Mesenteric fat pad (tissue), 1 donor: ENCODE measurements around the gene ZNF302. TPM values are rescaled to one million over a fixed set of nuclear protein-coding genes. Genes with fewer than 3 reads are reported as not detected.
"Not testable (repeated sequence)": the region's sequence is repeated elsewhere in the genome, so short reads cannot be mapped to it uniquely, and the experiment has no call there.

Experiments used
- DNase-seq: peaks from one replicate; pipeline ENCODE4 v3.0.0-alpha.2; 2020; ENCODE audit warnings: low spot score
- total RNA-seq: library from RNA; stranded (reverse); fragmentation: NEBNext Ultra II Directional; extraction: Animal tissue kit (Norgen Biotek cat#: 25700); gene quantifications from one replicate; pipeline ENCODE4 v1.2.1, GENCODE V29; 2021
- donor health status: DM: yes; HTN: yes; CAD: no.

Gene ZNF302
- total RNA-seq, 1 donor from 2014 or later: 16.0 TPM

GRCh38 chr19:34669305-34669704, 8.2 kb upstream of the ZNF302 start:
- no peak for DNase-seq

- DNase-seq: no peak
These were observed 5.5 kb upstream of the ZNF302 start for GRCh38 chr19:34671972-34672371.

- DNase-seq: no peak
These were observed 3.9 kb upstream of the ZNF302 start for GRCh38 chr19:34673590-34673989.

GRCh38 chr19:34675250-34675649, 2.2 kb upstream of the ZNF302 start:
- DNase-seq: no peak

GRCh38 chr19:34675919-34676318, 1.6 kb upstream of the ZNF302 start:
- DNase-seq: no peak

- no peak for DNase-seq
These were observed 637 bp upstream of the ZNF302 start, which contains the start of gene SCGB2B2 for GRCh38 chr19:34676697-34677385. TSS of gene SCGB2B2 (minus strand) at chr19:34677159. CDS start at chr19:34594563, 82,596 bp downstream.

GRCh38 chr19:34678085-34678412, 571 bp downstream of the ZNF302 start:
- DNase-seq: no peak

GRCh38 chr19:34678421-34678820, 943 bp downstream of the ZNF302 start:
- DNase-seq: no peak

GRCh38 chr19:34681478-34681877, 4.0 kb downstream of the ZNF302 start:
- DNase-seq: no peak

GRCh38 chr19:34685266-34685665, 7.8 kb downstream of the ZNF302 start:
- DNase-seq: not testable (repeated sequence)

- no peak for DNase-seq
These were observed 9.0 kb downstream of the ZNF302 start for GRCh38 chr19:34686455-34686854.

GRCh38 chr19:34687348-34687747, 9.9 kb downstream of the ZNF302 start:
- no peak for DNase-seq

GRCh38 chr19:34688592-34688991, 11.1 kb downstream of the ZNF302 start:
- DNase-seq: no peak

GRCh38 chr19:34690372-34690771, 12.9 kb downstream of the ZNF302 start:
- DNase-seq: no peak

- no peak for DNase-seq
These were observed 15.1 kb downstream of the ZNF302 start for GRCh38 chr19:34692549-34692948.

GRCh38 chr19:34707661-34708060, 30.2 kb downstream of the ZNF302 start:
- no peak for DNase-seq

GRCh38 chr19:34711890-34712289, 34.4 kb downstream of the ZNF302 start:
- no peak for DNase-seq

- no peak for DNase-seq
These were observed 35.1 kb downstream of the ZNF302 start for GRCh38 chr19:34712395-34713261.

- DNase-seq: no peak
These were observed 35.8 kb downstream of the ZNF302 start for GRCh38 chr19:34713262-34713637.

GRCh38 chr19:34715357-34715756, 37.9 kb downstream of the ZNF302 start:
- no peak for DNase-seq

GRCh38 chr19:34722353-34722752, 44.9 kb downstream of the ZNF302 start:
- no peak for DNase-seq

GRCh38 chr19:34725400-34725799, 47.9 kb downstream of the ZNF302 start:
- no peak for DNase-seq
